Sigmoid colon (tissue), 4 donors: Measurements from ENCODE around the gene BANK1.

Source experiments
- EP300 ChIP-seq, 4 donors: sonication (generic); formaldehyde crosslinking; IDR thresholded peaks; one replicate each; pipeline ENCODE4 v1.6.1; 2017; ENCODE audit warnings: antibody characterized with exemption in 4 of 4
- POLR2A ChIP-seq, 2 donors: fragments of 450-650 bp; IDR thresholded peaks; one replicate each; pipeline ENCODE4 v1.6.1; 2016; ENCODE audit warnings: antibody characterized with exemption in 2 of 2, mild to moderate bottlenecking in 2 of 2, moderate library complexity in 2 of 2
- POLR2AphosphoS5 ChIP-seq, 4 donors: sonication (generic); formaldehyde crosslinking; IDR thresholded peaks; one replicate each; pipeline ENCODE4 v1.6.1; 2017; ENCODE audit warnings: antibody characterized with exemption in 4 of 4
- TF ChIP-seq, protein P1 (sequence below), 4 experiments: fragments of 450-650 bp in 3 of 4; fragments of 200-600 bp in 1 of 4; IDR thresholded peaks; one replicate each; pipeline ENCODE4 v1.5.1; 2016 to 2019; ENCODE audit warnings: antibody characterized with exemption in 4 of 4, mild to moderate bottlenecking in 3 of 4, moderate library complexity in 2 of 4

DNA sequence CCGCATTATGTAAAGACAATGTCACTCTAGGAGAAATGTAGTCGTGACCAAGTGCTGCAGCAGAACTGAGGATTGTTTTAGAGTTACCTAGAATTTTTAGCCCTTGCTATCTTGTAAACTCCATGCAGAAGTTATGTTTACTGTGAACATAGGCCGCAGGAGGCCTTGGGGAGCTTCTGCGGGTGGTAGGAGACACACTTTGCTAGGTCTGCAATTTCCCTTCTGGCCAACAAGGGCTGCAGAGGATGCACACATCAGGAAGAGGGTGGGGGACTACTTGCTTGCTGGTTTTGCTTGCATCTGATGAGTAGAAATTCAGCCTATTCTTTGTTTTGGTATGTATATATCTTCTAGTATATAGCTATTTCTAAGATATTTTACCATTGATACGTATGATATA lies 23.1 kb downstream of the BANK1 start:
- TF ChIP-seq POLR2AphosphoS5 (IDR thresholded peaks at IDR 0.05): no peak
- TF ChIP-seq, protein P1, sequence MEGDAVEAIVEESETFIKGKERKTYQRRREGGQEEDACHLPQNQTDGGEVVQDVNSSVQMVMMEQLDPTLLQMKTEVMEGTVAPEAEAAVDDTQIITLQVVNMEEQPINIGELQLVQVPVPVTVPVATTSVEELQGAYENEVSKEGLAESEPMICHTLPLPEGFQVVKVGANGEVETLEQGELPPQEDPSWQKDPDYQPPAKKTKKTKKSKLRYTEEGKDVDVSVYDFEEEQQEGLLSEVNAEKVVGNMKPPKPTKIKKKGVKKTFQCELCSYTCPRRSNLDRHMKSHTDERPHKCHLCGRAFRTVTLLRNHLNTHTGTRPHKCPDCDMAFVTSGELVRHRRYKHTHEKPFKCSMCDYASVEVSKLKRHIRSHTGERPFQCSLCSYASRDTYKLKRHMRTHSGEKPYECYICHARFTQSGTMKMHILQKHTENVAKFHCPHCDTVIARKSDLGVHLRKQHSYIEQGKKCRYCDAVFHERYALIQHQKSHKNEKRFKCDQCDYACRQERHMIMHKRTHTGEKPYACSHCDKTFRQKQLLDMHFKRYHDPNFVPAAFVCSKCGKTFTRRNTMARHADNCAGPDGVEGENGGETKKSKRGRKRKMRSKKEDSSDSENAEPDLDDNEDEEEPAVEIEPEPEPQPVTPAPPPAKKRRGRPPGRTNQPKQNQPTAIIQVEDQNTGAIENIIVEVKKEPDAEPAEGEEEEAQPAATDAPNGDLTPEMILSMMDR (IDR thresholded peaks at IDR 0.05): no peak
- TF ChIP-seq POLR2A (IDR thresholded peaks at IDR 0.05): no peak
- no peak for TF ChIP-seq EP300 (IDR thresholded peaks at IDR 0.05)
